Adrenal gland (tissue), 5 donors: ENCODE measurements around the gene YTHDF1.

ENCODE experiments used
- CTCF ChIP-seq, 6 experiments: fragments of 450-650 bp in 4 of 6; fragments of 200-600 bp in 2 of 6; sonication (generic) in 1 of 6; IDR thresholded peaks; 1 replicate in 5 of 6; 2 replicates in 1 of 6; pipeline versions ENCODE4 v1.5.1 to v1.8.0; 2016 to 2021; ENCODE audit warnings: antibody characterized with exemption in 6 of 6, mild to moderate bottlenecking in 2 of 6, moderate library complexity in 1 of 6
- POLR2A ChIP-seq, 2 donors: fragments of 450-650 bp; IDR thresholded peaks; one replicate each; pipeline ENCODE4 v1.6.1; 2017; ENCODE audit warnings: antibody characterized with exemption in 2 of 2, mild to moderate bottlenecking in 2 of 2, moderate library complexity in 1 of 2
- donor health status: DM: no; HTN: no; CAD: no.

- no peak for TF ChIP-seq CTCF (IDR thresholded peaks at IDR 0.05)
- TF ChIP-seq POLR2A (IDR thresholded peaks at IDR 0.05) = no peak
These were observed 41.0 kb upstream of the YTHDF1 start for GRCh38 chr20:63256954-63257353.
